ENCODE results near the gene TTLL7. TPM values are rescaled to one million over a fixed set of nuclear protein-coding genes. Genes with fewer than 3 reads are reported as not detected.
"Not testable (repeated sequence)": the region's sequence is repeated elsewhere in the genome, so short reads cannot be mapped to it uniquely, and the experiment has no call there.

Gene TTLL7
- total RNA-seq, 1 donor, result 3.5 TPM

DNA sequence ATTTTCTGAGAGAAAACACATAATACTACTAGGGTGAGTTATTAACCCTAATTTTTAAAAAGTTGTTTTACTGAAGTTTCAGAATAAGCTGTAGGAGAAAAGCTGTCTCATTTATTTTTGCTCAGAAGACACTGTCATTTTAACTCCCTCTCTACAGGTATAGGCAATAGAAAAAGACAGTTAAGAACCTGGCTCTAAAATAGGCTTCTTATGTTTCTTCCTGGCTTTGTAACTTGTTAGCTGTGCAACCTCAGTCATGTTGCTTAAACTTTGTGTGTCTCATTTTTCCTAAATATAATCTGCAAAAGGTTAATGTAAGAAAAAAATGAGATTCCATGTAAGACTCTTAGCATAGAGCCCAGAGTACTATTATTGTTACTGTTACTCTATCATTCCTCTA lies 64.4 kb downstream of the TTLL7 start:
- DNase-seq (ENCODE audit: low read depth in 2 of 3, low spot score in 2 of 3), result no peak

DNA sequence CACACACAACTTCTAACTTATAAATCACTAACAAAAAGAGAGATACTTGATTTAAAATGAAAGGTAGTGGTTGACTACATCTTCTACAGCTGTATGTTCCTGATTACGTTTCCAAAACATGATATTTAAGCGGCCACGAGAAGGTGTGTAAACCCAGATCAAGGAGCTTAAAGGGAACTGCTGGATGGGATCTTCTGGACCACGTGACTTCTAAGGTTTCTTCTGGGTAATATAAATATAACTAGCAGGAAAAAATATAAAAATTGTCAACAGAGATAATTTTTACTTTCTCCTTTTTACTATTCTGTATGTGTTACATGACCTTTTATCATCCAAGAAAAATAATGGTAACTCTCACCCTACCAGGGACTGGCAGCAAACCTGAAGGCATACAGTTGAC lies 66.2 kb downstream of the TTLL7 start:
- no peak for DNase-seq (ENCODE audit: low read depth in 2 of 3, low spot score in 2 of 3)

- peak in 1 of 3 donors; percentile 5 for DNase-seq (ENCODE audit: low read depth in 2 of 3, low spot score in 2 of 3)
These were observed 66.7 kb downstream of the TTLL7 start for GRCh38 chr1:83932281-83932680.

- peak; percentile 10 to 84 (median 32) for DNase-seq (ENCODE audit: low read depth in 2 of 3, low spot score in 2 of 3)
These were observed 67.2 kb downstream of the TTLL7 start for GRCh38 chr1:83931658-83932253.

DNA sequence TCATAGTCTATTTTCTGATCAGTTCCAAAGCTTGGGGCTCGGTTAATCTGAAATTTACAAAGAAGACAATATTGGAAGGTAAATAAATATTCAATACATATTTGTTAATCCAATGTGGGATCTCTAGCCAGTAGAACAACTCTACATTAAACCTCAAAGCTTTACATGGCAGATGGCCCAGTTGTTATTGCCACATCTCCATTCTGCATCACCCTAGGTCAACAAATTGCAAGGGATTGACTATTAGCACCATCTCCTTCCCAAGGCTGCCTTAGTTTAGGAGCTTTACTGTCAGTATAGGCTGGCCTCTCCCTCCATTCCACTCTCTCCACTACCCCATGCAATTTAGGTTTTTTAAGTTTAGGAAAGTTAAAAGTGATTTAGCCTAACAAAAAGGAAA lies 69.7 kb downstream of the TTLL7 start:
- DNase-seq (ENCODE audit: low read depth in 2 of 3, low spot score in 2 of 3), result no peak

- DNase-seq (ENCODE audit: low read depth in 2 of 3, low spot score in 2 of 3), result no peak
These were observed 70.5 kb downstream of the TTLL7 start for GRCh38 chr1:83928396-83928795.

DNA sequence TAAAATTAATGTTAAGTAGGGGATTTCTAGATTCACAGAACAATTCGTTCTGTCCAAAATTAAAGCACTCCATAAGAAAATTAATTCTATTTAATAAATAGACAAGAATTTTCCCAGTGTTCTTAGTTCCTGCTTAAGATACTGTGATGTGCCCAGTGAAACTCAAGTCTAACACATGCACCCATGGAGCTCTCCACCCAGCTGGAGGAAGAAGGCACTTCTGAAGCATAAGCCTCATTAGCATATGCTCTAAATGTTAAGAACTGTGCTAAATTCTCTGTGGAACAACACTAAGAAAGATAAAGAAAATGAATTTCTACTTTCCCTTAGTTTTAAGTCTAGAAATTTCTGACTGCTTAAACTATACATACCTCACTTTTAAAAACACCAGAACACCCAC lies 71.2 kb downstream of the TTLL7 start:
- DNase-seq (ENCODE audit: low read depth in 2 of 3, low spot score in 2 of 3), result no peak

DNA sequence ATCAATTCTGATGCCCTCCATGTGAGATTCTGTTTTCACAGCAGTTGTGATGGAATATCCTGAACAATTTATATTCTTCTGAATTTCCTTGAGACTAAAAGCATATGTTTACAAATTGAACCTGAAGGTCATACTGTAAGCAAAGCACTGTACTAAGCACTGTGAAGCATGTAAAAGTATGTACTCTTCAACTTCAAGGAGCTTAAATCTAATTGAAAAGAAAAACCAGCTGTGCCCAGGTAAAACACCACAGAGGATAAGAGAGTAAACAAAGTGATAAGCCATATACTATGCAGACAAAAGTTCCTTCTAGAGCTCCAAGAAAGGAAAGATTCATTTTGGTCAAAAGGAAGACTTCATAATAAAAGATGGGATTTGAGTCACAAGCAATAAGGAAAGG lies 71.9 kb downstream of the TTLL7 start:
- no peak for DNase-seq (ENCODE audit: low read depth in 2 of 3, low spot score in 2 of 3)

- no peak for DNase-seq (ENCODE audit: low read depth in 2 of 3, low spot score in 2 of 3)
These were observed 75.4 kb downstream of the TTLL7 start for GRCh38 chr1:83923553-83923952.

DNA sequence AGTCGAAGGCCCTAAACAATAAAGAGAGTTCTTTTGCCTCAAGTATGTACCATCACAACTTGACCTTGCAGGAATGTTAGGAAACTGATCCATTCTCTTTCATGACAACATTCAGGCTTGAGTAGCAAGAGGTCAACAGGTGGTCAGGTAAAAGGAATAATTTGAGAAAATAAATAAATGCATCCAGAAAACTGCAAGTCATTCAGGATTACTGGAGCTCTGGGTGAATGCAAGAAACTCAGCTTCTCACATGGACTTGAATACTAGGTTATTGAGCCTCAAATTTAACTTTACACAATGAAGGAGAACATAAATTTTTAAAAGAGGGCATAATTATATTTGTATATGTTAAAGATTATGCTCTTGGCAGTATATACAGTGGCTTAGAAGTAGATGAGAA lies 76.5 kb downstream of the TTLL7 start:
- DNase-seq (ENCODE audit: low read depth in 2 of 3, low spot score in 2 of 3), result no peak

- no peak for DNase-seq (ENCODE audit: low read depth in 2 of 3, low spot score in 2 of 3)
These were observed 78.6 kb downstream of the TTLL7 start for GRCh38 chr1:83920320-83920719.

- no peak for DNase-seq (ENCODE audit: low read depth in 2 of 3, low spot score in 2 of 3)
These were observed 79.1 kb downstream of the TTLL7 start for GRCh38 chr1:83919872-83920271.

GRCh38 chr1:83918688-83919285 lies 80.1 kb downstream of the TTLL7 start:
- no peak for DNase-seq (ENCODE audit: low read depth in 2 of 3, low spot score in 2 of 3)

- no peak for DNase-seq (ENCODE audit: low read depth in 2 of 3, low spot score in 2 of 3)
These were observed 81.0 kb downstream of the TTLL7 start for GRCh38 chr1:83917959-83918358.

DNA sequence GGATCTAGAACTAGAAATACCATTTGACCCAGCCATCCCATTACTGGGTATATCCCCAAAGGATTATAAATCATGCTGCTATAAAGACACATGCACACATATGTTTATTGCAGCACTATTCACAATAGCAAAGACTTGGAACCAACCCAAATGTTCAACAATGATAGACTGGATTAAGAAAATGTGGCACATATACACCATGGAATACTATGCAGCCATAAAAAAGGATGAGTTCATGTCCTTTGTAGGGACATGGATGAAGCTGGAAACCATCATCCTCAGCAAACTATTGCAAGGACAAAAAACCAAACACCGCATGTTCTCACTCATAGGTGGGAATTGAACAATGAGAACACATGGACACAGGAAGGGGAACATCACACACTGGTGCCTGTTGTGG lies 82.8 kb downstream of the TTLL7 start:
- DNase-seq (ENCODE audit: low read depth in 2 of 3, low spot score in 2 of 3), result not testable (repeated sequence)

- DNase-seq (ENCODE audit: low read depth in 2 of 3, low spot score in 2 of 3), result no peak
These were observed 86.1 kb downstream of the TTLL7 start for GRCh38 chr1:83912876-83913275.

GRCh38 chr1:83910461-83910860 lies 88.5 kb downstream of the TTLL7 start:
- no peak for DNase-seq (ENCODE audit: low read depth in 2 of 3, low spot score in 2 of 3)

GRCh38 chr1:83909687-83910086 lies 89.2 kb downstream of the TTLL7 start:
- no peak for DNase-seq (ENCODE audit: low read depth in 2 of 3, low spot score in 2 of 3)

DNA sequence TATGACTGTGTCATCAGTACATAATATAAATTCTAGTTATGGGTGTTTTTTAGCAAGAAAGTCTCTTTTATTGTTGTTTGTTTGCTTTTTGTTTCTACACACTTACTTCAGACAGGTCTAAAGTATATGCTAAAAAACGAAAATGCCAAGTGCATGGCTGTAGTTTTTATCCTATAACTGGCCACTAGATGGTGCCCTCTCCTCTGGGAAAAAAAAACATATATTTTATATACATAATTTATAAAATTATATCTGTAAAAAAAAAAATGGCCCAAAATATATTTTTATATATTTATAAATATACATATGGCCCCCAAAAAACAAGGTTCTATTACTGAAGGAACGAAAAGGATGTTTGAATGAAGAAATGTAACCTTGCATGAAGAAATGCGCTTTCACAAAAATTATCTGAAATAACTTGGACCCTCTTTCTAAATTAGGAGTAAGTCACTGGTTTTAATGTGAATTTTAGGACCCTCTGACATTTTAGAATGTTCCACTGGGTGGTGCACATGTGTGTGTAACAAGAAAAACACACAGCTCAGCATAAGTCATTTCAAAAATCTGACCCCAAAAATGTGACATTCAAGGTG lies 93.5 kb downstream of the TTLL7 start:
- DNase-seq (ENCODE audit: low read depth in 2 of 3, low spot score in 2 of 3), result peak in 2 of 3 donors; percentile 18 to 55

- DNase-seq (ENCODE audit: low read depth in 2 of 3, low spot score in 2 of 3), result no peak
These were observed 97.3 kb downstream of the TTLL7 start for GRCh38 chr1:83901547-83902155.

- DNase-seq (ENCODE audit: low read depth in 2 of 3, low spot score in 2 of 3), result no peak
These were observed 98.4 kb downstream of the TTLL7 start for GRCh38 chr1:83900524-83900923.

- no peak for DNase-seq (ENCODE audit: low read depth in 2 of 3, low spot score in 2 of 3)
These were observed 101.4 kb downstream of the TTLL7 start for GRCh38 chr1:83897516-83897915.
